ENCODE data around the gene GPR12.

GPR12 gene

DNA sequence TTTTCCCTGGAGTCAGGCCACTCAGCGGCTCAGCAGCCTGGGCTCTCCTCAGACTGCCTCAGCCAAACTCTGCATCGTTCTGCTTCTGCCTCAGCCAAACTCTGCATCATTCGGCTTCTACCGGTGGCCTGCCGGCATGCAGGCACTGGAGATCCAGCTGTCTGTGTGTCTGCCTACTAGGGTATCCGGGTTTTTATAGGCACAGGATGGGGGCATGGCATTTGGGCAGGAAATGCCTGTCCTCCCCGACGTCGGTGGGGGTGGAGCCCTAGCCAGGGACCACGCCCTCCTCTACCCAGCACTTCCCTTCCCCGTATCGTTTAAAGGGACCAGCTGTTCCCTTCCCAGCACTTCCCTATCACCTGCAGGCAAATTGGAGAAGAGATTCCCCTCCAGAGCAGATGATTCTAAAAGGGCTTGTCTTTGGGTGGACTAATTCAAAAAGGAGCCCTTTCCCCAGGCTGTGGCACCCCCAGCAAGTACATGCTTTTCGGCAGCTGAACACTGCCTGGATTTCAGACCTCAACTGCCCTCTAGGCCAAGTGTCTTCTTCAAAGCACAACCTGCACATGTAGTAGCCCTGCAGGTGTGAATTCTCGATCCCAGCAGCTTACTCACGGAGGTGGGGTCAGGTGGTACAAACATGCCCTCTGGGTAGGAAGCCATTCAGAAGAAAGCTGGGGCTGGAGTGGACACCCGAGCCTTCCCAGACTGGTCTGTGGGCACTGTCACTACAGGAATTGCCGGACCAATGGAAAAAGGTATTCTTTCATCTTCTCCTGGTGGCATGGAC is 25.4 kb upstream of the GPR12 start:
- H3K4ac ChIP-seq (ENCODE audit: low read depth, low read length) = no peak overlapping the region
- H2AK5ac ChIP-seq (ENCODE audit: low read length) = no peak overlapping the region
- H3K18ac ChIP-seq (ENCODE audit: low read length) = no peak overlapping the region
- WGBS (ENCODE audit: extremely low coverage, insufficient coverage, low lambda C conversion rate) = no CpG with 5 or more reads among the region's 17 CpGs
- H2BK15ac ChIP-seq (replicated peaks; ENCODE audit: low read depth) = no peak overlapping the region
- peak overlapping the region; percentile 22 for H3K56ac ChIP-seq (ENCODE audit: low read length)
- peak overlapping the region; percentile 69 for H3K4me2 ChIP-seq (ENCODE audit: low read length)
- H3K79me1 ChIP-seq (ENCODE audit: low read length) = no peaks in the 10 kb centered on the region
- H2BK5ac ChIP-seq (ENCODE audit: low read length) = no peak overlapping the region
- H3K9ac ChIP-seq (ENCODE audit: low read length) = no peak overlapping the region
- no peaks in the 10 kb centered on the region for H3K36me3 ChIP-seq (ENCODE audit: control insufficient read depth, insufficient read depth, low read length)
- no peak overlapping the region for H4K8ac ChIP-seq (ENCODE audit: low read depth, low read length)
- H4K5ac ChIP-seq (ENCODE audit: low read length) = no peak overlapping the region
- no peak overlapping the region for H3K27ac ChIP-seq (ENCODE audit: low read depth, low read length)
- H2BK120ac ChIP-seq (ENCODE audit: low read depth, low read length) = no peak overlapping the region
- H3K23ac ChIP-seq (ENCODE audit: low read length) = no peak overlapping the region
- no peaks in the 10 kb centered on the region for H3K79me2 ChIP-seq (ENCODE audit: control insufficient read depth, insufficient read depth, low read length)
- peaks cover 3% of the 10 kb centered on the region for H3K4me1 ChIP-seq (ENCODE audit: control insufficient read depth, low read depth, low read length)
- H3K4me3 ChIP-seq (ENCODE audit: low read length) = peak overlapping the region; percentile 25
- no peaks in the 10 kb centered on the region for H3K27me3 ChIP-seq (ENCODE audit: insufficient read depth, low read length, poor library complexity)
- peak; percentile 78 for DNase-seq

DNA sequence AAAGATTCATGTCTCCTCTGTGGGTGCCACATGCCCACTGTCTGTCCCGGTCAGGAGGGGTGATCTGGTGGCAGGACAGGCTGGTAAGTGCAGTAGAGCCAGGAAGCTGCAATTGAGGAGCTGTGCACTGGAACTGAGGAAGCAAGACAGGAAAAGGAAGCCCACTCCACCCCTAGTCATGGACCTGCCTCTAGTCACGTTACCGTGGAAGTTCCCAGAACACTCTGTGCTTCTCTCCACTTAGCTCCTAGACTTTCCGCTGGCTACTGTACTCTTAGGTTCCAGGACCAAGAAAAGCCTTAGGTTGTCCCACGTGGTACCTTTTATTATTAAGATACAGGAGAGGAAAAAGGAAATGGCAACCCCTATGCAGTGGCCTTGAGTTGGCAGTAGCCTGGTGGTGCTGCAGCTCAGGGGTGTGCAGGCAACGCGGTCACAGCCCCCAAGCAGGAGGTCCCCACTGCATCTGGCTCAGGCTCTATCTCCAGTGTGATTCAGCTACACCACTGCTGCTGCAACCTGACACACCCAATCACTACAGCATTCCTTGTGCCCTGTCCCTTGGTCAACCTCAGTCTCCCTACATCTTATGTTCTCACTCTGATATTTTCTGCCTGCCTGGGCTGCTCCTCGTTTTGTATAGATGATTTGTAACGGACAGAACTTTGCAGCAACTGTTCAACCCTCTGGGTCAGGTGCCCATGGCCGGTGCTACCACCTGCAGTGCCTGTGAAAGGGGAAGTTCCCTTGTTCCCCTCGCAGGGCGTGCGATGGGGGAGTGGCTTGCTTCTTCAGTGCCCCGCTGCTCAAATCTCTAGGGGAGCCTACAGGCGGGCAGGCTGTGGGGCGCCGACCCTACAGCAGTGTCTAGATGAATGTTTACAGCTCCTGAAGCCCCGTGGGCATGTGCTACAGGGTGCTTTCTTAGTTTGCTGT is 24.4 kb upstream of the GPR12 start:
- Histone ChIP-seq H3K18ac (ENCODE audit: low read length) (no peak overlapping the region), H3K4me2 (ENCODE audit: low read length) (peak overlapping the region; percentile 69), H3K9ac (ENCODE audit: low read length) (peak overlapping the region; percentile 36), H2BK15ac (replicated peaks; ENCODE audit: low read depth) (no peak overlapping the region), H3K79me1 (ENCODE audit: low read length) (no peaks in the 10 kb centered on the region), H3K56ac (ENCODE audit: low read length) (peak overlapping the region; percentile 15), H3K4ac (ENCODE audit: low read depth, low read length) (no peak overlapping the region), H2AK5ac (ENCODE audit: low read length) (no peak overlapping the region), H3K36me3 (ENCODE audit: control insufficient read depth, insufficient read depth, low read length) (no peaks in the 10 kb centered on the region), H3K27ac (ENCODE audit: low read depth, low read length) (no peak overlapping the region), H2BK5ac (ENCODE audit: low read length) (no peak overlapping the region), H3K23ac (ENCODE audit: low read length) (no peak overlapping the region), H3K4me3 (ENCODE audit: low read length) (peak overlapping the region; percentile 25), H3K27me3 (ENCODE audit: insufficient read depth, low read length, poor library complexity) (no peaks in the 10 kb centered on the region), H3K79me2 (ENCODE audit: control insufficient read depth, insufficient read depth, low read length) (no peaks in the 10 kb centered on the region), H4K8ac (ENCODE audit: low read depth, low read length) (no peak overlapping the region), H2BK120ac (ENCODE audit: low read depth, low read length) (no peak overlapping the region), H4K5ac (ENCODE audit: low read length) (no peak overlapping the region), H3K4me1 (ENCODE audit: control insufficient read depth, low read depth, low read length) (peaks cover 3% of the 10 kb centered on the region)
- WGBS (ENCODE audit: extremely low coverage, insufficient coverage, low lambda C conversion rate) = no CpG with 5 or more reads among the region's 18 CpGs
- peak; percentile 16 for DNase-seq

GRCh38 chr13:26780411-26780810 is 19.8 kb upstream of the GPR12 start:
- Histone ChIP-seq H2AK5ac (ENCODE audit: low read length) (no peak overlapping the region), H3K9ac (ENCODE audit: low read length) (no peak overlapping the region), H3K56ac (ENCODE audit: low read length) (no peak overlapping the region), H3K79me2 (ENCODE audit: control insufficient read depth, insufficient read depth, low read length) (no peaks in the 10 kb centered on the region), H3K4me2 (ENCODE audit: low read length) (no peak overlapping the region), H3K27me3 (ENCODE audit: insufficient read depth, low read length, poor library complexity) (no peaks in the 10 kb centered on the region), H3K27ac (ENCODE audit: low read depth, low read length) (no peak overlapping the region), H3K4ac (ENCODE audit: low read depth, low read length) (no peak overlapping the region), H2BK15ac (replicated peaks; ENCODE audit: low read depth) (no peak overlapping the region), H3K4me1 (ENCODE audit: control insufficient read depth, low read depth, low read length) (no peaks in the 10 kb centered on the region), H3K4me3 (ENCODE audit: low read length) (no peak overlapping the region), H4K5ac (ENCODE audit: low read length) (no peak overlapping the region), H4K8ac (ENCODE audit: low read depth, low read length) (no peak overlapping the region), H2BK120ac (ENCODE audit: low read depth, low read length) (no peak overlapping the region), H3K36me3 (ENCODE audit: control insufficient read depth, insufficient read depth, low read length) (no peaks in the 10 kb centered on the region), H3K18ac (ENCODE audit: low read length) (no peak overlapping the region), H3K23ac (ENCODE audit: low read length) (no peak overlapping the region), H2BK5ac (ENCODE audit: low read length) (no peak overlapping the region), H3K79me1 (ENCODE audit: low read length) (no peaks in the 10 kb centered on the region)
- no peak for DNase-seq
- WGBS (ENCODE audit: extremely low coverage, insufficient coverage, low lambda C conversion rate) = no CpG with 5 or more reads among the region's 4 CpGs

- Histone ChIP-seq H3K23ac (ENCODE audit: low read length) (no peak overlapping the region), H3K79me2 (ENCODE audit: control insufficient read depth, insufficient read depth, low read length) (no peaks in the 10 kb centered on the region), H3K4me1 (ENCODE audit: control insufficient read depth, low read depth, low read length) (no peaks in the 10 kb centered on the region), H4K5ac (ENCODE audit: low read length) (no peak overlapping the region), H3K4me3 (ENCODE audit: low read length) (no peak overlapping the region), H2BK5ac (ENCODE audit: low read length) (no peak overlapping the region), H3K4me2 (ENCODE audit: low read length) (no peak overlapping the region), H2BK120ac (ENCODE audit: low read depth, low read length) (no peak overlapping the region), H3K27ac (ENCODE audit: low read depth, low read length) (no peak overlapping the region), H3K18ac (ENCODE audit: low read length) (no peak overlapping the region), H2BK15ac (replicated peaks; ENCODE audit: low read depth) (no peak overlapping the region), H3K27me3 (ENCODE audit: insufficient read depth, low read length, poor library complexity) (no peaks in the 10 kb centered on the region), H4K8ac (ENCODE audit: low read depth, low read length) (no peak overlapping the region), H3K56ac (ENCODE audit: low read length) (no peak overlapping the region), H2AK5ac (ENCODE audit: low read length) (no peak overlapping the region), H3K9ac (ENCODE audit: low read length) (no peak overlapping the region), H3K36me3 (ENCODE audit: control insufficient read depth, insufficient read depth, low read length) (no peaks in the 10 kb centered on the region), H3K4ac (ENCODE audit: low read depth, low read length) (no peak overlapping the region), H3K79me1 (ENCODE audit: low read length) (no peaks in the 10 kb centered on the region)
- DNase-seq = no peak
- WGBS (ENCODE audit: extremely low coverage, insufficient coverage, low lambda C conversion rate) = no CpG with 5 or more reads among the region's 4 CpGs
These were observed 18.7 kb upstream of the GPR12 start for GRCh38 chr13:26779321-26779720.

DNA sequence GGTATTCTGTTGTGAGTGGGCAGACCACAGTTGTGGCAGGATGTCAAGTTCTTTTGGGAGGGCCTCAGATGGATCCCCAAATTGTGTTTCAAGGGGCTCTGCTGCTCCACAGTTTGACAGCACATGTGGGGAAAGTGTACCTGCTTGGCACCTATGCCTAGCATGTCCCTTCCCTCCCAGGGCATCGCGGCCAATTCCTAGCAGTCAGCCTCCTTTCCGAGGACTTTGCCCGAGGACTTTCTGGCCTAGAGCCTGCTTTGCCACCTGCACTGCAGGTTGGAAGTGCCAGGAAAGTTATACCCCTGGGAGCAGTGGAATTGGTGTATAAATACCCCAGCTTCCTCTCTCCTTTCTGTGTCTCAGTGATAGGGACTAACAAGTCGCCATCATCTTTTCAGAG is 11.9 kb upstream of the GPR12 start:
- H4K5ac ChIP-seq (ENCODE audit: low read length) = no peak overlapping the region
- no peak overlapping the region for H4K8ac ChIP-seq (ENCODE audit: low read depth, low read length)
- no peaks in the 10 kb centered on the region for H3K79me2 ChIP-seq (ENCODE audit: control insufficient read depth, insufficient read depth, low read length)
- H3K23ac ChIP-seq (ENCODE audit: low read length) = no peak overlapping the region
- no peak overlapping the region for H3K9ac ChIP-seq (ENCODE audit: low read length)
- H3K4me2 ChIP-seq (ENCODE audit: low read length) = no peak overlapping the region
- no peak overlapping the region for H3K27ac ChIP-seq (ENCODE audit: low read depth, low read length)
- WGBS (ENCODE audit: extremely low coverage, insufficient coverage, low lambda C conversion rate) = no CpG with 5 or more reads among the region's 5 CpGs
- no peak overlapping the region for H2BK120ac ChIP-seq (ENCODE audit: low read depth, low read length)
- H2BK5ac ChIP-seq (ENCODE audit: low read length) = no peak overlapping the region
- H3K27me3 ChIP-seq (ENCODE audit: insufficient read depth, low read length, poor library complexity) = no peaks in the 10 kb centered on the region
- H3K4ac ChIP-seq (ENCODE audit: low read depth, low read length) = no peak overlapping the region
- H3K56ac ChIP-seq (ENCODE audit: low read length) = no peak overlapping the region
- H2AK5ac ChIP-seq (ENCODE audit: low read length) = no peak overlapping the region
- H3K79me1 ChIP-seq (ENCODE audit: low read length) = no peaks in the 10 kb centered on the region
- DNase-seq = no peak
- no peaks in the 10 kb centered on the region for H3K36me3 ChIP-seq (ENCODE audit: control insufficient read depth, insufficient read depth, low read length)
- H3K4me3 ChIP-seq (ENCODE audit: low read length) = no peak overlapping the region
- no peaks in the 10 kb centered on the region for H3K4me1 ChIP-seq (ENCODE audit: control insufficient read depth, low read depth, low read length)
- no peak overlapping the region for H2BK15ac ChIP-seq (replicated peaks; ENCODE audit: low read depth)
- H3K18ac ChIP-seq (ENCODE audit: low read length) = no peak overlapping the region

Data from mesendoderm (in vitro differentiated cells).